Neural progenitor cell (in vitro differentiated cells): ENCODE results near the gene SLC25A26. TPM values are rescaled to one million over a fixed set of nuclear protein-coding genes. Genes with fewer than 3 reads are reported as not detected.
A peak's percentile ranks its signal among the peaks of the same experiment; 100 is the strongest.
"Not testable (repeated sequence)": the region's sequence is repeated elsewhere in the genome, so short reads cannot be mapped to it uniquely, and the experiment has no call there.

Experiments
- DNase-seq: peaks from one replicate; pipeline ENCODE4 v3.0.0-alpha.2; 2016; ENCODE audit warnings: low spot score
- H2AFZ ChIP-seq: fragments of 200-600 bp; sonication (generic); replicated peaks from 2 replicates; pipeline ENCODE4 v1.6.1; 2016; ENCODE audit warnings: antibody characterized with exemption
- H3F3A ChIP-seq: fragments of 200-600 bp; sonication (generic); 2 replicates; pipeline ENCODE4 v1.6.1; 2016; ENCODE audit warnings: antibody characterized with exemption, low read depth
- H3K27ac ChIP-seq: fragments of 200-600 bp; sonication (generic); 2 replicates; pipeline ENCODE4 v1.5.1; 2016; ENCODE audit warnings: mild to moderate bottlenecking
- H3K27me3 ChIP-seq: fragments of 200-600 bp; sonication (generic); 2 replicates; pipeline ENCODE4 v1.6.1; 2016; ENCODE audit warnings: mild to moderate bottlenecking, moderate library complexity
- H3K36me3 ChIP-seq: fragments of 200-600 bp; sonication (generic); 2 replicates; pipeline ENCODE4 v1.5.1; 2016
- H3K4me1 ChIP-seq: fragments of 200-600 bp; sonication (generic); 2 replicates; pipeline ENCODE4 v1.6.1; 2016; ENCODE audit warnings: mixed run types
- H3K4me2 ChIP-seq: fragments of 200-600 bp; sonication (generic); 2 replicates; pipeline ENCODE4 v1.6.1; 2016
- H3K4me3 ChIP-seq: fragments of 200-600 bp; sonication (generic); 2 replicates; pipeline ENCODE4 v1.5.1; 2016
- H3K79me2 ChIP-seq: fragments of 200-600 bp; sonication (generic); 2 replicates; pipeline ENCODE4 v1.6.1; 2016; ENCODE audit warnings: low read depth
- H3K9ac ChIP-seq: fragments of 200-600 bp; sonication (generic); 2 replicates; pipeline ENCODE4 v1.6.1; 2016
- H3K9me3 ChIP-seq: fragments of 200-600 bp; sonication (generic); 2 replicates; pipeline ENCODE4 v1.5.1; 2016; ENCODE audit warnings: low read depth
- H4K20me1 ChIP-seq: fragments of 200-600 bp; sonication (generic); 2 replicates; pipeline ENCODE4 v1.6.1; 2016; ENCODE audit warnings: low read depth
- H3K27ac Mint-ChIP-seq: 3 replicates; pipeline ENCODE4 v1.8.0; 2021; ENCODE audit warnings: mixed read lengths
- H3K27me3 Mint-ChIP-seq: 2 replicates; pipeline ENCODE4 v1.8.0; 2022; ENCODE audit warnings: low read depth, mild to moderate bottlenecking, inconsistent platforms, moderate library complexity, mixed read lengths; ENCODE audit not compliant: insufficient read depth
- H3K36me3 Mint-ChIP-seq: 3 replicates; pipeline ENCODE4 v1.8.0; 2021; ENCODE audit warnings: mixed read lengths
- H3K4me1 Mint-ChIP-seq: 3 replicates; pipeline ENCODE4 v1.8.0; 2021; ENCODE audit warnings: mixed read lengths
- H3K4me3 Mint-ChIP-seq: 3 replicates; pipeline ENCODE4 v1.8.0; 2021; ENCODE audit warnings: mild to moderate bottlenecking, moderate library complexity, mixed read lengths
- H3K9me3 Mint-ChIP-seq: 3 replicates; pipeline ENCODE4 v1.8.0; 2020; ENCODE audit warnings: mixed read lengths
- CTCF ChIP-seq: fragments of 200-600 bp; sonication (generic); IDR thresholded peaks from 2 replicates; pipeline ENCODE4 v1.5.1; 2017; ENCODE audit warnings: antibody characterized with exemption, mild to moderate bottlenecking
- EZH2 ChIP-seq: fragments of 200-600 bp; sonication (generic); IDR thresholded peaks from 2 replicates; pipeline ENCODE4 v1.6.1; 2017; ENCODE audit warnings: antibody characterized with exemption, mild to moderate bottlenecking, moderate library complexity
- EZH2phosphoT487 ChIP-seq: fragments of 200-600 bp; sonication (generic); IDR thresholded peaks from 2 replicates; pipeline ENCODE4 v1.6.1; 2017; ENCODE audit warnings: antibody characterized with exemption
- total RNA-seq: library from RNA; depleted of rRNA; stranded (reverse); fragments of >200 nt; gene quantifications from 2 replicates; pipeline ENCODE4 v1.2.3, GENCODE V29; 2015; ENCODE audit warnings: low replicate concordance

SLC25A26 gene
- total RNA-seq, 1 donor from 2014 or later = 17.0 TPM

DNA sequence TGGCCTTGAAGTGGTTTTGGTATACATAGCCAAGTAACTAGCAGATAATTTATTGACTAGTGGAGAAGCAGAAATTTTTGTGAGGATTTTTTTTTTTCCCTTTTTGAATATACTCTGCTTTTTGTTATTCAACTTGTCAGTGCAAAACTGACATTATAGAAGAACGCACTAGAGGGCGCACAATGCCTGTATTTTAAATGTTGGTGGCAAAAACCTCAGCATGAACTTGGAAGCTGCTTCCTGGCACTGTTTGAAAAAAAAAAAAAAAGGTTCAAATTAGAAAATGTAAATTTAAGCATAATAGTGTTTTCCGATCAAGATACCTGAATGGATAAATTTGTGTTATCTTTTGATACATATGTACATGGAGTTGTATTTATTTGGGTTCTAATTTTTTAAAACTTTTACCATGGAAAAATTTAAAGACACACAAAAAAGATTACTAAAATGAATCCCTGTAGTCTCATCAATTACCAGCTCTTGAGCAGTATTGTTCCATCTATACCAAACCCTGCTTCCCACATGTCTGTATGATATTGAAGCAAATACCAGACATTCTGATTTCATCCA lies 56.0 kb downstream of the SLC25A26 start:
- Histone ChIP-seq H3K4me3 (no peak overlapping the region), H3K9me3 (no peaks in the 10 kb centered on the region), H3F3A (peaks cover 5% of the 10 kb centered on the region), H3K27me3 (no peaks in the 10 kb centered on the region), H2AFZ (no peak overlapping the region), H3K4me2 (no peak overlapping the region), H3K9ac (no peak overlapping the region), H3K79me2 (no peaks in the 10 kb centered on the region), H3K27ac (no peak overlapping the region), H3K4me1 (peaks cover 7% of the 10 kb centered on the region), H3K36me3 (no peaks in the 10 kb centered on the region), H4K20me1 (no peaks in the 10 kb centered on the region)
- no peak for TF ChIP-seq EZH2phosphoT487
- peak; percentile 90 for TF ChIP-seq CTCF
- no peak for TF ChIP-seq EZH2
- H3K9me3 Mint-ChIP-seq = no peaks in the 10 kb centered on the region
- peak; percentile 74 for DNase-seq
- no peak overlapping the region for H3K27ac Mint-ChIP-seq
- H3K4me1 Mint-ChIP-seq = peaks cover 15% of the 10 kb centered on the region
- H3K4me3 Mint-ChIP-seq = no peak overlapping the region
- H3K36me3 Mint-ChIP-seq = peaks cover 4% of the 10 kb centered on the region
- H3K27me3 Mint-ChIP-seq = no peaks in the 10 kb centered on the region

DNA sequence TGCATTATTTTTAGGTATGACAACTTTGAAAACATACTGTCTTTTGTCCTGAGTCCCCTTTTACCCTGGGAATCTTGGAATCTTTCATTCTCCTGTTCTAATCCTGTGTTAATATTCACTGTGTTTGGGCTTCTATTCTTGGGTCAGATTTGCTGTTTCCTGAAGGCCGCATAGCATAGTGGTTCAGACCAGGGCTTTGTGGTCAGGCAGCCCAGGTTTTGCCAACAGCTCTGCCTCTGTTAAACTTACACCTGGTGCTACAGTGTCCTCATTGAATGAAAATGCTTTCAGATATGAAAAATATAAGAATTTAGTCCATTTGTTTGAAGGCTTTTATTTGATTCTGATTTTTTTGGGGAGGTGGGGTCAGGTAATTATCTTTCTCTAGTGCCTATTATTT lies 58.4 kb downstream of the SLC25A26 start:
- Histone ChIP-seq H3K9ac (no peak overlapping the region), H2AFZ (no peak overlapping the region)

GRCh38 chr3:66280304-66280703 lies 59.5 kb downstream of the SLC25A26 start:
- no peaks in the 10 kb centered on the region for H3K9me3 ChIP-seq
- no peaks in the 10 kb centered on the region for H3K9me3 Mint-ChIP-seq

More for the DNA sequence above, 58.4 kb downstream of the SLC25A26 start:
- Histone ChIP-seq H3K27ac (no peak overlapping the region), H3K9me3 (no peaks in the 10 kb centered on the region), H3K36me3 (no peaks in the 10 kb centered on the region), H3K4me2 (no peak overlapping the region), H3K79me2 (no peaks in the 10 kb centered on the region), H3K4me3 (no peak overlapping the region), H4K20me1 (no peaks in the 10 kb centered on the region), H3F3A (peaks cover 5% of the 10 kb centered on the region), H3K4me1 (peaks cover 7% of the 10 kb centered on the region), H3K27me3 (no peaks in the 10 kb centered on the region)
- no peaks in the 10 kb centered on the region for H3K9me3 Mint-ChIP-seq
- DNase-seq = no peak
- H3K4me3 Mint-ChIP-seq = no peak overlapping the region
- TF ChIP-seq EZH2 = no peak
- no peak for TF ChIP-seq CTCF
- no peak for TF ChIP-seq EZH2phosphoT487
- no peaks in the 10 kb centered on the region for H3K27me3 Mint-ChIP-seq
- no peaks in the 10 kb centered on the region for H3K36me3 Mint-ChIP-seq
- H3K4me1 Mint-ChIP-seq = peaks cover 15% of the 10 kb centered on the region
- H3K27ac Mint-ChIP-seq = no peak overlapping the region

GRCh38 chr3:66291922-66292321 lies 71.1 kb downstream of the SLC25A26 start:
- not testable (repeated sequence) for H4K20me1 ChIP-seq, DNase-seq, H3K27me3 Mint-ChIP-seq, H3K27ac Mint-ChIP-seq, H3K9ac ChIP-seq, H3K79me2 ChIP-seq, H3K27ac ChIP-seq, H3K4me1 ChIP-seq, H3K36me3 ChIP-seq, H3K36me3 Mint-ChIP-seq, H3K4me3 ChIP-seq, H3K27me3 ChIP-seq, H2AFZ ChIP-seq, H3F3A ChIP-seq, H3K4me3 Mint-ChIP-seq, H3K4me1 Mint-ChIP-seq, H3K4me2 ChIP-seq, H3K9me3 ChIP-seq
- H3K9me3 Mint-ChIP-seq = peaks cover 25% of the 10 kb centered on the region

More at GRCh38 chr3:66280304-66280703, 59.5 kb downstream of the SLC25A26 start:
- H3K79me2 ChIP-seq = no peaks in the 10 kb centered on the region
- H3F3A ChIP-seq = peaks cover 5% of the 10 kb centered on the region
- Mint-ChIP-seq H3K27ac (no peak overlapping the region), H3K27me3 (no peaks in the 10 kb centered on the region), H3K36me3 (no peaks in the 10 kb centered on the region), H3K4me3 (no peak overlapping the region), H3K4me1 (peaks cover 15% of the 10 kb centered on the region)
- H3K27me3 ChIP-seq = no peaks in the 10 kb centered on the region
- no peaks in the 10 kb centered on the region for H3K36me3 ChIP-seq
- no peak overlapping the region for H3K27ac ChIP-seq
- H3K4me3 ChIP-seq = no peak overlapping the region
- H2AFZ ChIP-seq = no peak overlapping the region
- no peaks in the 10 kb centered on the region for H4K20me1 ChIP-seq
- no peak overlapping the region for H3K4me2 ChIP-seq
- no peak overlapping the region for H3K9ac ChIP-seq
- H3K4me1 ChIP-seq = peaks cover 7% of the 10 kb centered on the region
- TF ChIP-seq EZH2 = no peak
- TF ChIP-seq EZH2phosphoT487 = no peak
- TF ChIP-seq CTCF = no peak
- no peak for DNase-seq
